ENCODE measurements around the gene PCDHA8.
"Not testable (repeated sequence)": the region's sequence is repeated elsewhere in the genome, so short reads cannot be mapped to it uniquely, and the experiment has no call there.

PCDHA8 gene

DNA sequence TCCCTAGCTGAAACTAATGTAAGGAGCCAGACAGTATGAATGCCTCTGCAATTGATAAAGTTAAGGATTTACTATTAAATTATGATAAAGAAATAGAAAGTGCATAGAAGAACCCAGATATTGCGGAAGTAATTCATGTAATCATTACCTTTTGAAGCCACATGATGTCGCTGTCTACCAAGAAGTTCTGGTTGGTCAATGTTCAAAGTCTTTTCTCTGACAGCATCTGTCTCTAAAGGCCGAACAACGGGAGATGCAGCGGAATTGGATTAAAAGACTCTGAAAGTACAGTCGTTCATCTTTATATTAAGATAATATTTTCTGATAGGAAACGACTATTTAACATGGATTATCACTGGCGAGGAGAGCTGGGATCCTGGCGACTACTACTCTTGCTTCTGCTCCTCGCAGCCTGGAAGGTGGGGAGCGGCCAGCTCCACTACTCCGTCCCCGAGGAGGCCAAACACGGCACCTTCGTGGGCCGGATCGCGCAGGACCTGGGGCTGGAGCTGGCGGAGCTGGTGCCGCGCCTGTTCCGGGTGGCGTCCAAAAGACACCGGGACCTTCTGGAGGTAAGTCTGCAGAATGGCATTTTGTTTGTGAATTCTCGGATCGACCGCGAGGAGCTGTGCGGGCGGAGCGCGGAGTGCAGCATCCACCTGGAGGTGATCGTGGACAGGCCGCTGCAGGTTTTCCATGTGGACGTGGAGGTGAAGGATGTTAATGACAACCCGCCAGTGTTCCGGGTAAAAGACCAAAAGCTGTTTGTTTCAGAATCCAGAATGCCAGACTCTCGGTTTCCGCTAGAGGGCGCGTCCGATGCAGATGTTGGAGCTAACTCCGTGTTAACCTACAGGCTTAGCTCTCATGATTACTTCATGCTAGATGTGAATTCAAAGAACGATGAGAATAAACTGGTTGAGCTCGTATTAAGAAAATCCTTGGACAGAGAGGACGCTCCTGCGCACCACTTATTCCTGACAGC lies at the start of gene PCDHA8:
PCDHA8 (plus strand) TSS at position 210 of the 985 bp plus-strand sequence; CDS start at position 345, 135 bp downstream.
- DNase-seq: peak; percentile 26 to 33

DNA sequence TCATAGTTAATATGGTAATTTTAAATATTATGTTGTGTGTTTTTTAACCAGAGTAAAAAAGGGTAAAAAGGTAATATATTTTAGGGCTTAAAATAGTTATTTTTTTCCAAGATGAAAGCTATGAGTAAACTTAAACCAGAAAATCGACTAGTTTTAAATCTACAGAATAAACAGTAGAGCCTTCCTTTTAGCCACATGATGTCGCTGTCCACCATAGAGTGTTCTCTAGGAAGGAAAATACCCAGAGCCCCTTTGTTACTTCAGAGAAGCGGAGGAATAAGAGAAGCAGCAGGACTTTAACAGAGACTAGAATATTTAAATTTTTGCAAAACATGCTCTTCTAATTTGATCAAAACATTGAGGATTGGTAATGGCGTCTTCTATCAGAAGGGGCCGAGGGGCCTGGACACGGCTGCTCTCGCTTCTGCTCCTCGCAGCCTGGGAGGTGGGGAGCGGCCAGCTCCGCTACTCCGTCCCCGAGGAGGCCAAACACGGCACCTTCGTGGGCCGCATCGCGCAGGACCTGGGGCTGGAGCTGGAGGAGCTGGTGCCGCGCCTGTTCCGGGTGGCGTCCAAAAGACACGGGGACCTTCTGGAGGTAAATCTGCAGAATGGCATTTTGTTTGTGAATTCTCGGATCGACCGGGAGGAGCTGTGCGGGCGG lies 46.3 kb upstream of the PCDHA8 start, which contains the start of gene PCDHA2:
PCDHA2 (plus strand) TSS at position 258 of the 664 bp plus-strand sequence.
- peak in 1 of 2 experiments; percentile 1 for DNase-seq

DNA sequence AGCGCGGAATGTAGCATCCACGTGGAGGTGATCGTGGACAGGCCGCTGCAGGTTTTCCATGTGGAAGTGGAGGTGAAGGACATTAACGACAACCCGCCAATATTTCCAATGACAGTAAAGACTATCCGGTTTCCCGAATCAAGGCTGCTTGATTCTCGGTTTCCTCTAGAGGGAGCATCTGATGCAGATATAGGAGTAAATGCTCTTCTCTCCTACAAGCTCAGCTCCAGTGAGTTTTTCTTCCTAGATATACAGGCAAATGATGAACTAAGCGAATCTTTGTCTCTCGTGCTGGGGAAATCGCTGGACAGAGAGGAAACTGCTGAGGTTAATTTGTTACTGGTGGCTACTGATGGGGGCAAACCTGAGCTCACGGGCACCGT lies 45.7 kb upstream of the PCDHA8 start:
- DNase-seq: no peak

DNA sequence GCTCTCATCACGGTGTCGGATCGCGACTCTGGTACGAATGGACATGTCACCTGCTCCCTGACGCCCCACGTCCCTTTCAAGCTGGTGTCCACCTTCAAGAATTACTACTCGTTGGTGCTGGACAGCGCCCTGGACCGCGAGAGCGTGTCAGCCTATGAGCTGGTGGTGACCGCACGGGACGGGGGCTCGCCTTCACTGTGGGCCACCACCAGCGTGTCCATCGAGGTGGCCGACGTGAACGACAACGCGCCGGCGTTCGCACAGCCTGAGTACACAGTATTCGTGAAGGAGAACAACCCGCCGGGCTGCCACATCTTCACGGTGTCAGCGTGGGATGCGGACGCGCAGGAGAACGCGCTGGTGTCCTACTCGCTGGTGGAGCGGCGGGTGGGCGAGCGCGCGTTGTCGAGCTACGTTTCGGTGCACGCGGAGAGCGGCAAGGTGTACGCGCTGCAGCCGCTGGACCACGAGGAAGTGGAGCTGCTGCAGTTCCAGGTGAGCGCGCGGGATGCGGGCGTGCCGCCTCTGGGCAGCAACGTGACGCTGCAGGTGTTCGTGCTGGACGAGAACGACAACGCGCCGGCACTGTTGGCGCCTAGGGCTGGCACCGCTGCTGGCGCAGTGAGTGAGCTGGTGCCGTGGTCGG lies 44.8 kb upstream of the PCDHA8 start:
- DNase-seq: not testable (repeated sequence)

DNA sequence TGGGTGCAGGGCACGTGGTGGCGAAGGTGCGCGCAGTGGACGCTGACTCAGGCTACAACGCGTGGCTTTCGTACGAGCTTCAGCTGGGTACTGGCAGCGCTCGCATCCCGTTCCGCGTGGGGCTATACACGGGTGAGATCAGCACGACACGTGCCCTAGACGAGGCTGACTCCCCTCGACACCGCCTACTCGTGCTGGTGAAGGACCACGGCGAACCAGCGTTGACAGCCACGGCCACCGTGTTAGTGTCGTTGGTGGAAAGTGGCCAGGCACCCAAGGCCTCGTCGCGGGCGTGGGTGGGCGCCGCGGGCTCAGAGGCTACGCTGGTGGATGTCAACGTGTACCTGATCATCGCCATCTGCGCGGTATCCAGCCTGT lies 44.3 kb upstream of the PCDHA8 start:
- no peak for DNase-seq

DNA sequence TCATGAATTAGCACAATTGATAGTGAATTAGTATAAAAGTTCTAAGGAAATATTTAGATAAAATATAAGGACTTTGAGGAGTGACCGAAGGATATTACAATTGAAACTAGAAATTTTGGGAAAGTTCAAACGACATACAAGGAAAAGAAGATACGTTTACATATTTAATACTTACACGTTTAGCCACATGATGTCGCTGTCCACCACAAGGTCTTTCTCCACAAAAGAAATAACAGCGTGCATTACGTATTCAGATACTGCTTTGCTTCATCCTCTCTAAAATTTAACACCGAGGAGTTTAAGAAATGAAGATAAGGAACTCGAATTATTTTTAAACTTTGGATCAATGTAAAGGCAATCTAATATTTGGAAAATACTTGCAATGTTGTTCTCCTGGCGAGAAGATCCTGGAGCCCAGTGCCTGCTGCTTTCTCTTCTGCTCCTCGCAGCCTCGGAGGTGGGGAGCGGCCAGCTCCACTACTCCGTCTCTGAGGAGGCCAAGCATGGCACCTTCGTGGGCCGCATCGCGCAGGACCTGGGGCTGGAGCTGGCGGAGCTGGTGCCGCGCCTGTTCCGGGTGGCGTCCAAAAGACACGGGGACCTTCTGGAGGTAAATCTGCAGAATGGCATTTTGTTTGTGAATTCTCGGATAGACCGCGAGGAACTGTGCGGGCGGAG lies 40.0 kb upstream of the PCDHA8 start, which contains the start of gene PCDHA3:
PCDHA3 (plus strand) TSS at position 242 of the 678 bp plus-strand sequence.
- no peak for DNase-seq

- no peak for DNase-seq
Observed at GRCh38 chr5:140801494-140801841, 39.5 kb upstream of the PCDHA8 start.

- DNase-seq: not testable (repeated sequence)
Observed at GRCh38 chr5:140802381-140802780, 38.6 kb upstream of the PCDHA8 start.

- DNase-seq: no peak
Observed at GRCh38 chr5:140802781-140803271, 38.2 kb upstream of the PCDHA8 start.

DNA sequence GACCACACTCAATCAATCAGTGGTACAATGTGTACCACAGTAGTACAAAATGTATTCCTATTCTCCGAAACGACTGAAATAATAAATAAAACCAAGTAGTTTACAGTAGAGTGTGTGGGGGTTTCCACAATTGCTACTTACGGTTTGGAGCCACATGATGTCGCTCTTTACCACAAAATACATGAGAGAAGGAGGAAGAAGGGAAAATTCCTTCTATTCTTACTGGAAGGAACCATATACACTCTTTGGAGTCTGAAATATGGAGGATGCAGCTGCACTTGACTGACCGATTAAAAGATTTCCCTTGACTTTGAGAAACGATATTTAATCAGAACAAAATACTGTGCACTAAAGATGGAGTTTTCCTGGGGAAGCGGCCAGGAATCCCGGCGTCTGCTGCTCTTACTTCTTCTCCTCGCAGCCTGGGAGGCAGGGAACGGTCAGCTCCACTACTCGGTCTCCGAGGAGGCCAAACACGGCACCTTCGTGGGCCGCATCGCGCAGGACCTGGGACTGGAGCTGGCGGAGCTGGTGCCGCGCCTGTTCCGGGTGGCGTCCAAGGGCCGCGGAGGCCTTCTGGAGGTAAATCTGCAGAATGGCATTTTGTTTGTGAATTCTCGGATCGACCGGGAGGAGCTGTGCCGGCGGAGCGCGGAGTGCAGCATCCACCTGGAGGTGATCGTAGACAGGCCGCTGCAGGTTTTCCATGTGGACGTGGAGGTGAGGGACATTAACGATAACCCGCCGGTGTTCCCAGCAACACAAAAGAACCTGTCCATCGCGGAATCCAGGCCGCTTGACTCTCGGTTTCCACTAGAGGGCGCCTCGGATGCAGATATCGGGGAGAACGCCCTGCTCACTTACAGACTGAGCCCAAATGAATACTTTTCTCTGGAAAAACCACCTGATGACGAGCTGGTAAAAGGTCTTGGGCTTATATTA lies 33.9 kb upstream of the PCDHA8 start, which contains the start of gene PCDHA4:
PCDHA4 (plus strand) TSS at position 235 of the 942 bp plus-strand sequence.
- DNase-seq: no peak

GRCh38 chr5:140808241-140808888 lies 32.6 kb upstream of the PCDHA8 start:
- DNase-seq: not testable (repeated sequence)

DNA sequence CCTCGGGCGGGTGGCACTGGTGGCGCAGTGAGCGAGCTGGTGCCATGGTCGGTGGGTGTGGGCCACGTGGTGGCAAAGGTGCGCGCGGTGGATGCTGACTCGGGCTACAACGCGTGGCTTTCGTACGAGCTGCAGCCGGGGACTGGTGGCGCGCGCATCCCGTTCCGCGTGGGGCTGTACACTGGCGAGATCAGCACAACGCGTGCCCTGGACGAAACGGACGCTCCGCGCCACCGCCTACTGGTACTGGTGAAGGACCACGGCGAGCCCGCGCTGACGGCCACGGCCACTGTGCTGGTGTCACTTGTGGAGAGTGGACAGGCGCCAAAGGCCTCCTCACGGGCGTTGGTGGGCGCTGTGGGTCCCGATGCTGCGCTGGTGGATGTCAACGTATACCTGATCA lies 32.1 kb upstream of the PCDHA8 start:
- DNase-seq: no peak

- no peak for DNase-seq
Observed at GRCh38 chr5:140821375-140822280, 19.4 kb upstream of the PCDHA8 start, which contains the start of gene PCDHA5. Gene PCDHA5, plus strand, starts transcription at chr5:140821613.

DNA sequence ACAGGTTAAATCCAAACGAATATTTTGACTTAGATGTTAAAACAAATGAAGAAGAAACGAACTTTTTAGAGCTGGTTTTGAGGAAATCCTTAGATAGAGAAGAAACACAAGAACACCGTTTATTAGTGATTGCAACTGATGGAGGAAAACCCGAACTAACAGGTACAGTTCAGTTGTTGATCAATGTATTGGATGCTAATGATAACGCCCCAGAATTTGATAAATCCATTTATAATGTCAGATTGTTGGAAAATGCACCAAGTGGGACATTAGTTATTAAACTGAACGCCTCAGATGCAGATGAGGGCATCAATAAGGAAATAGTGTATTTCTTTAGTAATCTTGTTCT lies 18.7 kb upstream of the PCDHA8 start:
- DNase-seq: no peak

DNA sequence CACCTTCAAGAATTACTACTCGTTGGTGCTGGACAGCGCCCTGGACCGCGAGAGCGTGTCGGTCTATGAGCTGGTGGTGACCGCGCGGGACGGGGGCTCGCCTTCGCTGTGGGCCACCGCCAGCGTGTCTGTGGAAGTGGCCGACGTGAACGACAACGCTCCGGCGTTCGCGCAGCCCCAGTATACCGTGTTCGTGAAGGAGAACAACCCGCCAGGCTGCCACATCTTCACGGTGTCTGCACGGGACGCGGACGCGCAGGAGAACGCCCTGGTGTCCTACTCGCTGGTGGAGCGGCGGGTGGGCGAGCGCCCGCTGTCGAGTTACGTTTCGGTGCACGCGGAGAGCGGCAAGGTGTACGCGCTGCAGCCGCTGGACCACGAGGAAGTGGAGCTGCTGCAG lies 18.0 kb upstream of the PCDHA8 start:
- not testable (repeated sequence) for DNase-seq

GRCh38 chr5:140823475-140823874 lies 17.5 kb upstream of the PCDHA8 start:
- no peak for DNase-seq

- no peak for DNase-seq
Observed at GRCh38 chr5:140827704-140828361, 13.2 kb upstream of the PCDHA8 start, which contains the start of gene PCDHA6. Gene PCDHA6, plus strand, starts transcription at chr5:140827960. Its CDS starts 132 bp downstream, at chr5:140828092.

DNA sequence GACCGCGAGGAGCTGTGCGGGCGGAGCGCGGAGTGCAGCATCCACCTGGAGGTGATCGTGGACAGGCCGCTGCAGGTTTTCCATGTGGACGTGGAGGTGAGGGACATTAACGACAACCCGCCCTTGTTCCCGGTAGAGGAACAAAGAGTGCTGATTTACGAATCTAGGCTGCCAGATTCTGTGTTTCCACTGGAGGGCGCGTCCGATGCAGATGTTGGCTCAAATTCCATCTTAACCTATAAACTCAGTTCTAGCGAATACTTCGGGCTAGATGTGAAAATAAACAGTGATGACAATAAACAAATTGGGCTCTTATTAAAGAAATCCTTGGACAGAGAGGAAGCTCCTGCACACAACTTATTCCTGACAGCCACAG lies 12.6 kb upstream of the PCDHA8 start:
- no peak for DNase-seq

Measured in AML-193 (cell line).